Activated CD8-positive, alpha-beta T cell treated with anti-CD3 and anti-CD28 coated beads for 36 hours (primary cell): ENCODE data around the gene C1orf105. TPM values are rescaled to one million over a fixed set of nuclear protein-coding genes. Genes with fewer than 3 reads are reported as not detected.

ENCODE experiments used
- ATAC-seq: fragments of 200-7000 bp; cut with Tn5 transposase; one replicate; pipeline ENCODE4 v1.10.0; 2021; ENCODE audit warnings: mild to moderate bottlenecking, moderate library complexity
- CTCF ChIA-PET: fragments of 350-600 bp; sonication (Branson Sonifier 250); formaldehyde crosslinking; loops from one replicate; lab custom pipeline; 2021; ENCODE audit warnings: antibody characterized with exemption; lab: Charles Lee
- POLR2A ChIA-PET: fragments of 350-600 bp; sonication (Branson Sonifier 250); formaldehyde crosslinking; loops from one replicate; lab custom pipeline; 2021; ENCODE audit warnings: antibody characterized with exemption; lab: Charles Lee
- DNase-seq: peaks from one replicate; pipeline ENCODE4 v3.0.0-alpha.2; 2020
- H3K27ac Mint-ChIP-seq: one replicate; pipeline ENCODE4 v1.8.0; 2021; ENCODE audit warnings: mild to moderate bottlenecking, mixed read lengths
- H3K27me3 Mint-ChIP-seq: one replicate; pipeline ENCODE4 v1.8.0; 2021; ENCODE audit warnings: mixed read lengths
- H3K36me3 Mint-ChIP-seq: one replicate; pipeline ENCODE4 v1.8.0; 2021; ENCODE audit warnings: low read depth, mixed read lengths
- H3K4me1 Mint-ChIP-seq: one replicate; pipeline ENCODE4 v1.8.0; 2021; ENCODE audit warnings: low read depth, mixed read lengths
- H3K4me3 Mint-ChIP-seq: one replicate; pipeline ENCODE4 v1.8.0; 2021; ENCODE audit warnings: mild to moderate bottlenecking, moderate library complexity, mixed read lengths
- H3K9me3 Mint-ChIP-seq: one replicate; pipeline ENCODE4 v1.8.0; 2021; ENCODE audit warnings: mixed read lengths
- CTCF ChIP-seq: fragments of 200-600 bp; IDR thresholded peaks from one replicate; pipeline ENCODE4 v1.8.0; 2022; ENCODE audit warnings: antibody characterized with exemption, mild to moderate bottlenecking
- intact Hi-C: fragments of 100-400 bp; cut with micrococcal nuclease; formaldehyde crosslinking; loops from one replicate; pipeline ENCODE4 v1.10.0; 2022
- total RNA-seq, 2 experiments: library from RNA; stranded (reverse); gene quantifications; one replicate each; pipeline ENCODE4 v1.2.3, GENCODE V29; 2021

The C1orf105 gene
- total RNA-seq, 2 experiments from 2014 or later = not detected

GRCh38 chr1:172483448-172483847 is 63.0 kb downstream of the C1orf105 start:
- ChIA-PET CTCF (no interaction called here), POLR2A (no interaction called here)
- no peaks in the 10 kb centered on the region for H3K9me3 Mint-ChIP-seq
- no peak for DNase-seq
- H3K4me1 Mint-ChIP-seq = peaks cover 8% of the 10 kb centered on the region
- H3K27me3 Mint-ChIP-seq = peaks cover 1% of the 10 kb centered on the region
- H3K27ac Mint-ChIP-seq = no peak overlapping the region
- intact Hi-C loops = no loop called here
- no peak for TF ChIP-seq CTCF
- no peak for ATAC-seq
- H3K4me3 Mint-ChIP-seq = no peak overlapping the region
- H3K36me3 Mint-ChIP-seq = no peaks in the 10 kb centered on the region

- POLR2A ChIA-PET = interaction anchor here (1.0 kb wide), 1 partner anchor 26 kb away, joined by 3 read pairs; no protein-coding TSS in a partner anchor
- no peak overlapping the region for H3K27ac Mint-ChIP-seq
- H3K27me3 Mint-ChIP-seq = peaks cover 5% of the 10 kb centered on the region
- no peaks in the 10 kb centered on the region for H3K9me3 Mint-ChIP-seq
- H3K36me3 Mint-ChIP-seq = no peaks in the 10 kb centered on the region
- CTCF ChIA-PET = no interaction called here
- no peak overlapping the region for H3K4me3 Mint-ChIP-seq
- intact Hi-C loops = no loop called here
- no peak for TF ChIP-seq CTCF
- DNase-seq (no peak), ATAC-seq (no peak)
- H3K4me1 Mint-ChIP-seq = peaks cover 8% of the 10 kb centered on the region
These were observed 63.8 kb downstream of the C1orf105 start for GRCh38 chr1:172484252-172484651.

- Mint-ChIP-seq H3K4me3 (no peak overlapping the region), H3K4me1 (peaks cover 6% of the 10 kb centered on the region), H3K27ac (no peak overlapping the region), H3K27me3 (peaks cover 4% of the 10 kb centered on the region), H3K9me3 (no peaks in the 10 kb centered on the region), H3K36me3 (no peaks in the 10 kb centered on the region)
- ChIA-PET CTCF (no interaction called here), POLR2A (no interaction called here)
- TF ChIP-seq CTCF = no peak
- ATAC-seq (no peak), DNase-seq (no peak)
- intact Hi-C loops = no loop called here
These were observed 65.1 kb downstream of the C1orf105 start for GRCh38 chr1:172485626-172486025.

- H3K27me3 Mint-ChIP-seq = peaks cover 9% of the 10 kb centered on the region
- ATAC-seq = no peak
These were observed 66.4 kb downstream of the C1orf105 start for GRCh38 chr1:172486805-172487454.

More at GRCh38 chr1:172486805-172487454, 66.4 kb downstream of the C1orf105 start:
- H3K4me1 Mint-ChIP-seq = peaks cover 6% of the 10 kb centered on the region
- intact Hi-C loops = no loop called here
- no peaks in the 10 kb centered on the region for H3K9me3 Mint-ChIP-seq
- TF ChIP-seq CTCF = no peak
- no peak overlapping the region for H3K27ac Mint-ChIP-seq
- H3K4me3 Mint-ChIP-seq = no peak overlapping the region
- ChIA-PET CTCF (interaction anchor here (1.2 to 1.3 kb wide), 2 partner anchors 20 to 42 kb away, joined by 3 to 5 read pairs; no protein-coding TSS in a partner anchor), POLR2A (interaction anchor here (0.8 to 1.5 kb wide), 2 partner anchors 12 to 15 kb away, joined by 3 read pairs; no protein-coding TSS in a partner anchor)
- no peak for DNase-seq
- H3K36me3 Mint-ChIP-seq = no peaks in the 10 kb centered on the region
